ENCODE measurements around the gene TSC22D2.

The TSC22D2 gene

DNA sequence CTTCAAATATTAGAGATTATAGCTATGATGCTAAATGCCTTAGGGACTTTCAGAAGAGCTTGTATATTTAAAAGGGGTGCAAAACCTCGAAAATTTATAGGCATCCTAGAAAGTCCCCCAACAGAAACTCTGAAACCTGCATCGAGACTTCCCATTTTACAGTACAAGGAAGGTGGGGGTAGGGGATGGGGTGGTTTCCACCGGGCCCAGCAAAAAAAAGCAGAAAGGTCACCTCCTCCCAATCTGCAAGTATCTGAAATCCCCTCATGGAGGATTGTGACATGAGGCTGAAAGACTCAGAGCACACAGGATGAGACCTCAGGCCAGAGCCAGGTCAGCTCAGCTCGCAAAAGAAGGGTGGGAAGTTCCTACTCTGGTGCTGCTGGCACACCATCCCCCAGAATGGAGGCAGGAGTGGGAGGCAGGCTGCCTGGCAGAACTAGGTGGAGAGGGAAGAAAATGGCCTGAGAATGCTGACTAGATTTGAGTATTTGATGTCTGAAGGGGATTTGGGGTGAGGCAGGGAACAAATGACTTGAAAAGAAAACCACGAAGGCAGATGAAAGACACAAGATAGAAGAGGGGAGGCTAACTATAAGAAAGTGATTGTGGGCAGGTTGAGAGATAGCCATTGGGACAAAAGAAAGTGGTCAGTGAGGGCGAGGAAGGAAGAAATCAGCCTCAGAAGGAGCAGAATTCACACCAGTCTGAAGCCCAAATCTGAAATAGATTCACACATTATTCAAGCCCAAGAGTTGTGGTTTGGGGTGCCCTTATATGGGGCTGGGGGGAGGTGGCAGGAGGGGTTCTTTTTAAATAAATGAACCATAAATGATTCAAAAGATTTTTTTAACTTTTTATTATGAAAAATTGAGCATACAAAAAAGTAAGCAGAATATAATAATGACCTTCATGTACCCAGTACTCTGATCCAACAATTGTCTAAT lies 22.5 kb upstream of the TSC22D2 start:
- peak in 1 of 2 donors; percentile 11 for DNase-seq (ENCODE audit: low read depth in 2 of 2)

- no peak for DNase-seq (ENCODE audit: low read depth in 2 of 2)
Observed at GRCh38 chr3:150388498-150389418, 19.3 kb upstream of the TSC22D2 start.

DNA sequence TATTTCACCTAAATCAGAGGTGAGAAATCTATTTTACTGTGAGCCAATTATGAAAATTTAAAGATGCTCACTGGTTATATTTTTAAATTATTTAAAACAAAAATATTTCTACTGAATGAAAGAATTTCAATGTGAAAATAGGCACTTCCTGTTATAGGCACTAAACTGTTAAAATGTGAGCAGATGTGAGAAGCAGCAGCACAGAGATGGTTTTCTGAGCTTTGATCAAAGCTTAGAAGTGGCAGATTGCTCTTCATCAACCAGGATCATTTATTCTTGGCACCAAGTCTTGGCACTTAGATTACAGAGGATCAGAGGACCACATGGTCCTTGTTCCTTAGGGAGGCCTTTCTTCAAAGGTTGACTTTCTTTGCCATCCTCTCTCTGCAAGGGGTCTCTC lies 18.0 kb upstream of the TSC22D2 start:
- no peak for DNase-seq (ENCODE audit: low read depth in 2 of 2)

DNA sequence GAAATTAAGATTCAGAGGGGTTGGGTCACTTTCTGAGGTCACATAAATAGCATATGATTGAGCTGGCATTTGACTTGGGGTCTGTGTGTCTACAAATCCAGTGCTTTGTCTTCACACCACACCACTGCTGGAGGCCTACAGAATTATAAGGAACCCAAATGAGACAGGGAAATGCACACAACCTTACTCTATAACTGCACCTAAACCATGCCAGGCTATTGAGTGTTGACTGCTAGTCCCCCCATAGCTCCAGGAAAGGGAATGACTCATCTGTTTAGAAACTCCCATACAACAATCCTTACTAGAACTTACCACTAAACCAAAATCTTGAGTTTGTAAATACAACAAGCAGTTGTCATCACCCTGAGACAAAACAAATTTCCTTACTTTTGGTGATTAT lies 16.9 kb upstream of the TSC22D2 start:
- DNase-seq (ENCODE audit: low read depth in 2 of 2): no peak

GRCh38 chr3:150393745-150394144 lies 14.4 kb upstream of the TSC22D2 start:
- DNase-seq (ENCODE audit: low read depth in 2 of 2): no peak

DNA sequence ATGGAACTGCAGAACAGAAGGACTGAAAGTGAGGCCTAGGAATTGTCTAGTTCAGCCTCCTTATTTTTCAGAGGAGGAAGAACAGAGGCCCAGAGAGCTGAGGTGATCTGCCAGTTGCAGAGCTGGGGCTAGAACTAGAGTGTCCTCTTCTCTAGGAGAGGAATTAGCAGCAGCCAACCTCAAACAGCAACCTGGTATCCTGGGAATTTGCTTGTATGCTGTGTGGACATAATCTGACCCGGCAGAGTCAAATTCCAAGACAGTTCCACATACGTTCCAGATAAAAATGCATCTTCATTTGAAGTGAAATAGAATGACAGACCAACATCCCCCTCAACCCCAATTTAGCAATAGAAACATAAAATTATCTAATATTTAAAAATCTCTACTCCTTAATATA lies 13.5 kb upstream of the TSC22D2 start:
- no peak for DNase-seq (ENCODE audit: low read depth in 2 of 2)

- no peak for DNase-seq (ENCODE audit: low read depth in 2 of 2)
Observed at GRCh38 chr3:150396491-150396890, 11.6 kb upstream of the TSC22D2 start.

DNA sequence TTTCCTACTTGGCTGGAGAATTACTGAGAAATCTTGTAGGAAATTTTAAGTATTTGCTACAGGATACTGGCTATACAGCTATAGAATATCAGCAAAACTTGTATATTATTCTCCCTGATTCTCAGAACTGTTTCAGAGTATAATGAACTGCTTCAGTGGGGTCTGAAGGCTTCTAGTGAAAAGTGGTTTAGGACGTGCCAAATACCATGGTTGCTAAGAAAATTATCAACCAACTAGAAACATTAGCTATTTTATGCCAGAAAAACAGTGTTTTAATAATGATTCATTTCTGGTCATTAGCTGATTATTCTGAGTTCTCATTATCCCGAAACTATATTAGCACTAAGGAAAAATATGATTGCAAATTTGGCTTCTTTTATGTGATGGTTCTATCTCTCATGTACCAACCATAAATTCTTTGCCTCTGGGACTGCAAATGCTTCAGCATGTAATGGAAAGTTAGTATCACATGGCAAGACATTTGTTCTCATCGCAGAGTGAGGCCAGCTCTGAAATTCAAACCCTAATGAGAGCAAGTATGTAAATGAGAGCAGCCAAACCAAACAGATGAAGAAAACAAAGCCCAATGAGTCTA lies 11.0 kb upstream of the TSC22D2 start:
- no peak for DNase-seq (ENCODE audit: low read depth in 2 of 2)

- DNase-seq (ENCODE audit: low read depth in 2 of 2): no peak
Observed at GRCh38 chr3:150399060-150399459, 9.0 kb upstream of the TSC22D2 start.

- DNase-seq (ENCODE audit: low read depth in 2 of 2): no peak
Observed at GRCh38 chr3:150401285-150401684, 6.8 kb upstream of the TSC22D2 start.

DNA sequence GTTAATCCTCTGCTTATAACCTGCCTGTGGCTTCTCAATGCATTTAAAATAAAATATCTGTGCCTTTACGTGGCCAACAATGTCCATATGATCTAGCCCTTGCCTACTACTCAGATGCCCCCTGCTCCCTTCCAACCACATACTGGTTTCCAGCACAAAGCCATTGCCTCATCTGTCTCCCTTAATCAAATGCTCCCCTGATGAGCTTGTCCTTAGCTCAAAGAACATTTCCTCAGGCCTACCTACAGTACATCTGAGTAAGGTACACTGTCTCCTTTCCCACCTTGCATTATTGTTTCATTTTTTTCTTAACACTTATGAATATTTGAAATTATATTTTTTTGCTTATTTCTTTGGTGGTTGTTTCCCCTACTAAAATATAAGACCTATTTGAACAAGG lies 5.9 kb upstream of the TSC22D2 start:
- DNase-seq (ENCODE audit: low read depth in 2 of 2): no peak

- DNase-seq (ENCODE audit: low read depth in 2 of 2): no peak
Observed at GRCh38 chr3:150404023-150404422, 4.1 kb upstream of the TSC22D2 start.

DNA sequence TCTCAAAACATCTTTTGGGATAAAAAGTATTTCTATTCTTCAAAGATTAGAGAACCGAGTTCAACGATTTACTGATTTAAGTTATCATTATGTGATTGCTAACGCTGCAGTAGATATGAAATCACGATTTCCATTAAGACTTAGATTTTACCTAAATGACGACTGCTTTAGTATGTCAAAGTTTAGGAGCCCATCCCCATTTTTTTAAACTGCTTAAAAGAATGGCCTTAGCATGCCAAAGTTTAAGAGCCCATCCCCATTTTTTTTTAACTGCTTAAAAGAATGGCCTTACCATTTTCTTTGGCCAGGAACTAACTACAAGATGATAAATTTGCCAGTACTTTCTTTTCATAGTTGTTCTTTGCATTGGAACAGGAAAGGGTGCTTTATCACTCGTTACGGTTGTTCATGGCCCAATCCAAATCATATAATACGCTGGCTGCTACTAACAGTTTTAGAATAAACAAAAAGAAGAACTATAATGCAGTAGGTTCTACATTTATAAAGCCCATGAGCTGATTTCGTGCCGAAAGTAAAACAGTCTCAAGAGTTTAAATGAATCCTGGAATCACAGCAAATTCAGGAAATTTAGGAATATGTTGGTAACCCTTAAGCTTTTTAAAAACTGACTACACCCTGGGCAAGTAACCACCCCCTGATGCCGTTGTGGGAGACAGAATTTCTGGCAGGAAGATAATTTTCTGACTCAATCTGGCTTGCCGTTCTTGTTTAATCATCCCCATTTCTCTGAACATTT lies 869 bp upstream of the TSC22D2 start:
- no peak for DNase-seq (ENCODE audit: low read depth in 2 of 2)

- no peak for DNase-seq (ENCODE audit: low read depth in 2 of 2)
Observed at GRCh38 chr3:150407808-150408220, 284 bp upstream of the TSC22D2 start.

GRCh38 chr3:150409125-150409511 lies 1.0 kb downstream of the TSC22D2 start:
- DNase-seq (ENCODE audit: low read depth in 2 of 2): no peak

DNA sequence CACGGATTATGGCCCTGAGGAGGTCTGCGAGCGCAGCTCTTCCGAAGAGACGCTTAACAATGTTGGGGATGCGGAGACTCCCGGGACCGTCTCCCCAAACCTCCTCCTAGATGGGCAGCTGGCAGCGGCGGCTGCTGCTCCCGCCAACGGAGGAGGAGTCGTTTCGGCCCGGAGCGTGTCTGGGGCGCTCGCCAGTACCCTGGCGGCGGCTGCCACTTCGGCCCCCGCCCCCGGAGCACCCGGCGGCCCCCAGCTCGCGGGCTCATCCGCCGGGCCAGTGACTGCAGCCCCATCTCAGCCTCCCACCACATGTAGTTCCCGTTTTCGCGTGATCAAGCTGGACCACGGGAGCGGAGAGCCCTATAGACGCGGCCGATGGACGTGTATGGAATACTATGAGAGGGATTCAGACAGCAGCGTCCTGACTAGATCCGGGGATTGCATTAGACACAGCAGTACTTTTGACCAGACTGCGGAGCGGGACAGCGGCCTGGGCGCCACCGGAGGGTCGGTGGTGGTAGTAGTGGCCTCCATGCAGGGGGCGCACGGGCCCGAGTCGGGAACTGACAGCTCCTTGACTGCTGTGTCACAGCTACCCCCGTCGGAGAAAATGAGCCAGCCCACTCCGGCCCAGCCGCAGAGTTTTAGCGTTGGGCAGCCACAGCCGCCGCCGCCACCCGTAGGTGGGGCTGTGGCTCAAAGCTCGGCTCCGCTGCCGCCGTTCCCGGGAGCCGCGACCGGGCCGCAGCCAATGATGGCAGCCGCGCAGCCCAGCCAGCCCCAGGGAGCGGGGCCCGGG lies 1.6 kb downstream of the TSC22D2 start:
- peak; percentile 67 to 69 for DNase-seq (ENCODE audit: low read depth in 2 of 2)

GRCh38 chr3:150410311-150411105 lies 2.4 kb downstream of the TSC22D2 start:
- DNase-seq (ENCODE audit: low read depth in 2 of 2): peak in 1 of 2 donors; percentile 23

- no peak for DNase-seq (ENCODE audit: low read depth in 2 of 2)
Observed at GRCh38 chr3:150411106-150411460, 3.0 kb downstream of the TSC22D2 start.

- no peak for DNase-seq (ENCODE audit: low read depth in 2 of 2)
Observed at GRCh38 chr3:150411546-150411945, 3.4 kb downstream of the TSC22D2 start.

DNA sequence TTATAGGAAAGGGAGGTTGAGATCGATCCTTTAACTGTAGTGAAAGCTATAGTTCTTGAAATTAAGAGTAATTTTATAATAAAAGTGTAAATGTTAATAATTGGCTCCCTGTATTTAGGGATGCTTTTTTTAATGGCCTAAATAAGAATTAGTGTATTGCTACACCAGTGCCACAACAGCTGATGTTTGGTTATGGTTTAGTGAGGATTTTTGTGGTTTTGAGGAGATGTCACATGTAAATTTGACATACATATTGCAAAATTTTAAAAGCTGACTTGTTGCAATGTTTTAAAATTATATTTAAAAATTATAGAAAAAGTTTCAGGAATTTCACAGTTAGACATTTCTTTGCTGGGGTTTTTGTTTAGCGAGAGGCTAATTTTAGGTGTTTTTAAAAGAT lies 3.9 kb downstream of the TSC22D2 start:
- DNase-seq (ENCODE audit: low read depth in 2 of 2): no peak
